Midbrain (tissue), 1 donor: Measurements from ENCODE around the gene SUPT3H.

Source experiments
- DNase-seq: peaks from one replicate; lab custom pipeline; 2025; lab: John Stamatoyannopoulos, UW

Gene SUPT3H

GRCh38 chr6:45002390-45003105, 375.2 kb downstream of the SUPT3H start:
- DNase-seq = no peak

DNA sequence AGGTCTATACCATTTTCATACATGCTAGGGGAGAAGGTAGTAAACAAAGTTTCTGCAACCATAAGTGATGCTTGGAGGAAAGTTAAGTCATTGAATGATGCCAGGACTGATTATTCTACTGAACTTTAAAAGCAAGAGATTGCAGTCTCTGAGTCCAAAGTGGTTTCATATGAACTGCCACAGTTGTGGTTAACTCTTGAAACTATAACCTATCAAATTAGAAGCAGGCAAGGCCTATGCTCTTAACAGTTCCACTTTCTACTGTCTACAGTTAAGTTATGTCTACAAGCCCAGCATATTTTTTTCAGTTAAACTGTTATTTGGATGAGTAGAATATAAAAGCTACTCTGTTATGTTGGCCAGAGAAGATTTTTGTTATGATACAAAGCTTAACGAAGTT, 376.1 kb downstream of the SUPT3H start:
- DNase-seq = no peak

- DNase-seq = no peak
These were observed 376.9 kb downstream of the SUPT3H start for GRCh38 chr6:45000833-45001232.

GRCh38 chr6:44999066-44999465, 378.7 kb downstream of the SUPT3H start:
- no peak for DNase-seq

GRCh38 chr6:44995486-44996132, 382.1 kb downstream of the SUPT3H start:
- no peak for DNase-seq

GRCh38 chr6:44989391-44989790, 388.3 kb downstream of the SUPT3H start:
- no peak for DNase-seq

- DNase-seq = no peak
These were observed 392.7 kb downstream of the SUPT3H start for GRCh38 chr6:44985006-44985405.

- DNase-seq = no peak
These were observed 394.0 kb downstream of the SUPT3H start for GRCh38 chr6:44983467-44984365.

DNA sequence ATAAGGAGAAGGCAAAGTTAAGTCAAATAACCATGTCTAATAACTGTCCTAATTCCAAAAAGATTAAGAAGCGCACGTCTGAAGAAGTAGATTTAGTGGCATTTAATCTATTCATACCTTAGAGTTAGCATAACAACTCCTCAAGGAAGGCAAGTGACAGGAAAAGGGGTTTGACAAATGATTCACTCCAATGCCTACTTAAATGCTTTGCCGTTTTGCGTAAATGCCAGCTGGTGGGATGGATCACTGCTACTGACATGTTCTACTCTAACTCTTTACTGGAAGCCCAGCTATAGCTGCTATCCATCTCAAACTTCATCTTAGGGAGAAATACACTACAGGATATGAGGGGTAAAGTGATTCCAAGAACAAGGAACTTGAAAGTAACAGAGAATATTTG, 396.9 kb downstream of the SUPT3H start:
- no peak for DNase-seq

GRCh38 chr6:44976677-44977641, 400.8 kb downstream of the SUPT3H start:
- no peak for DNase-seq

- DNase-seq = no peak
These were observed 403.2 kb downstream of the SUPT3H start for GRCh38 chr6:44974511-44974910.

GRCh38 chr6:44972709-44973108, 405.0 kb downstream of the SUPT3H start:
- no peak for DNase-seq

DNA sequence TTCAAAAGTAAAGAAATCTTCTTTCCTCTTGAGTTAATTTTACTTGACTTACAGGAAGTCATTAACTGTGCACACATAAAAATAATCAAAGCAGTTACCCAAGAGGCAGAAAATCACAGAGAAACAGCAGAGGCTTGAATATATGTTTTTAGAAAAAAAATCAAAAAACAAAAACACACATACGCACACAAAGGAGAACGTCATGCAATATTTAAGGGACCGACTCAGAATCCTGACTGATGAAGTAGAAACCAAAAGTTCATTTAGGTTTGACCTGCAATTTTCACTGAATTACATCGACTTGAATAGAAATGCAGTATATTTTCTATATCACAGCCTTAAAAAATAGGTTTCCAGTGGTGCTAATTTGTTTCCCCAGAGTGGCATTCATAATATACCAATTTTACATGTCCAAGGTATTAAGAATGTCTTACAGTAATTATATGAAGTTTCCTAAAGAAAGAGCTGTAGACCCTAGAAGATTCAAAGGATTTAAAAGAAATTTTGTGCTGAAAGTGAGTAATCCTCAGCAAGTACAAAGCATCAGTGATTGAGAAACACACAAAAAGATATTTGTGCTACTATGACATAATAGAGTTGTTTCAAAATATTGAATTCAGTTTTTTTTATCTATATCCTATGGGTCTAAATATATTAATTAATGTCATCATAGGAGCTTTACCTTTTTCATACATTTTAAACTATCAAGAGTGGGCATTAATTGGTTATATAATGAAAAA, 408.1 kb downstream of the SUPT3H start:
- DNase-seq = no peak

DNA sequence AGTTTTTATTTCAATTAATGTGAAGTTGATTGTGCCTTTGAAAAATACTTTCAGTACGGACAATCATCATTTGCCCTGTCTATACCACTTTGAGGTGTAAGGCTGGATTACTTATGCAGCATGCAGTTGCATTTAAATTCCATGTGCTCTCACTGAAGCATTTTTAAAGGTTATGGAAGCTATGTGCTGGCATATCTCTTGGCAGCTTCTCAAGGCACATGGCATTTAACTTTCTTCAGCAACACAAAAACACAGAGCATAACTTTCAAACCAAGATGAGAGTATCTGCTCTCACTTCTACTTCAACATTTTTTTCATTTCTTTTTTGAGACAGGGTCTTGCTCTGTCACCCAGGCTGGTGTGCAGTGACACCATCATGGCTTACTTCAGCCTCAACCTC, 410.3 kb downstream of the SUPT3H start:
- no peak for DNase-seq

- no peak for DNase-seq
These were observed 411.2 kb downstream of the SUPT3H start for GRCh38 chr6:44966449-44967092.

DNA sequence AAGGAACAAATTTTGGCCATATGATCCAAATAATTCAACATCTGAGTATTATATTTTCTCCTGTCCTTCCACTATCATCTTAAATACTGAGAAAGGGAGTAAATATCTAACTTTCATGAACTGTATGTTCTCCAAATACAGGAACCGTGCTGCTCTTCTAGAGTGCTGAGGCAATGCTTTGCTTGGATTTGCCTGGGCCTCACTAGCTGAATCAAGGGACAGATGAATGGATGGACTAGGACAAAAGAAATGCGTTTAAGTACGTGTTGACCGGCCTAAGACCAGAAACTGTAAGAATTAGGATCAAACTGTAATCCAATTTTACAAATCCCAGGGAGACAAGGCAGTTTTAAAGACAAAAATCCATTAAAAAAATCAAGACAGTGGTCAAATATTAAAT, 412.0 kb downstream of the SUPT3H start:
- DNase-seq = no peak

GRCh38 chr6:44960898-44961297, 416.8 kb downstream of the SUPT3H start:
- DNase-seq = no peak

DNA sequence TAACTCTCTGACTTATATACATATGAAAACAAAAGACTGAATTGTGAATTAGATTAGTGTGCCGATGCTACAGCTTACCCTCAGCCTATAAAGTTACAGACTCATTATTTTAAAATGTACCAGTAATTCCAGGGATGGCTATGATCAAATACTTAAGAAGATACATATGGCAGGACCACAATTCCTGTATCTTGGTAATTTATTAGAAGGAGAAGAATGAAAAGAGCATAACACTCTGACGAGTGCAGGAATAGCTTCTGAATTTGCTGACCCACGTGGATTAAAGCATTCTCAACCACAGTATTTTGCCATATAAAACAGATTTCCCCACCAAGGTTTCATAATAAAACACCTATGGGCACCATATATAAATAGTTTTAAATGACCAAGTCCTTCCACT, 418.1 kb downstream of the SUPT3H start:
- DNase-seq = no peak

- DNase-seq = no peak
These were observed 420.6 kb downstream of the SUPT3H start for GRCh38 chr6:44957156-44957555.

DNA sequence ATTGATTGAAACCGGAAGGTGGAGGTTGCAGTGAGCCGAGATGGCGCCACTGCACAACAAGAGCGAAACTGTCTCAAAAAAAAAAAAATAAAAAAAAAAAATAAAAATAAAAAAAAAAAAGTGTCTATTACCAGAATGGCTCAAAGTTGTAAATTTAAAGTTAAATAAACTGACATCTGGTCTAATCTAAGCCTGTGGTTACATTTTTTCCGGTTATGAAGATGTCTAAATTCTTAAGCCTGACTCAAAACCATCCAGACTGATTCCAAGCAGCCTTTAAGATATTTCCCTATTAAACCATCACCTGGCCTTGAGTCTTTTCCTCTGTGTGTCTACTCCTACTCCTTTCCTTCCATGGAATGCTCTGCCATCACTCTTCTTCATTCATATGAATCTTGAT, 421.3 kb downstream of the SUPT3H start:
- DNase-seq = no peak
